HG02798 (cell line): ENCODE results near the gene ERCC1.
"Not testable (repeated sequence)": the region's sequence is repeated elsewhere in the genome, so short reads cannot be mapped to it uniquely, and the experiment has no call there.

Experiments used
- ATAC-seq: cut with Tn5 transposase; IDR thresholded peaks from one replicate; pipeline ENCODE4 v1.9.1; 2021; ENCODE audit warnings: mild to moderate bottlenecking; ENCODE audit not compliant: unreplicated experiment, poor library complexity

Gene ERCC1

GRCh38 chr19:45432543-45432942 is 8.8 kb upstream of the ERCC1 start:
- ATAC-seq: not testable (repeated sequence)

GRCh38 chr19:45431008-45431407 is 7.3 kb upstream of the ERCC1 start:
- not testable (repeated sequence) for ATAC-seq

- ATAC-seq: not testable (repeated sequence)
These were observed 6.2 kb upstream of the ERCC1 start for GRCh38 chr19:45429896-45430295.

- no peak for ATAC-seq
These were observed 4.9 kb upstream of the ERCC1 start for GRCh38 chr19:45428384-45429231.

- ATAC-seq: no peak
These were observed 708 bp upstream of the ERCC1 start for GRCh38 chr19:45424191-45425058.

- ATAC-seq: no peak
These were observed 606 bp downstream of the ERCC1 start for GRCh38 chr19:45423033-45423588.

- ATAC-seq: no peak
These were observed 1.7 kb downstream of the ERCC1 start for GRCh38 chr19:45421947-45422498.

- no peak for ATAC-seq
These were observed 2.8 kb downstream of the ERCC1 start for GRCh38 chr19:45420871-45421270.

- no peak for ATAC-seq
These were observed 3.4 kb downstream of the ERCC1 start for GRCh38 chr19:45420356-45420755.

- no peak for ATAC-seq
These were observed 3.8 kb downstream of the ERCC1 start for GRCh38 chr19:45419895-45420294.

GRCh38 chr19:45419396-45419795 is 4.3 kb downstream of the ERCC1 start:
- ATAC-seq: peak; percentile 56

- ATAC-seq: no peak
These were observed 4.9 kb downstream of the ERCC1 start for GRCh38 chr19:45418802-45419201.

GRCh38 chr19:45417151-45417550 is 6.6 kb downstream of the ERCC1 start:
- no peak for ATAC-seq

- no peak for ATAC-seq
These were observed 9.2 kb downstream of the ERCC1 start for GRCh38 chr19:45414468-45414867.

- no peak for ATAC-seq
These were observed 10.2 kb downstream of the ERCC1 start for GRCh38 chr19:45413497-45413896.

- not testable (repeated sequence) for ATAC-seq
These were observed 13.4 kb downstream of the ERCC1 start for GRCh38 chr19:45410330-45410729.

- ATAC-seq: no peak
These were observed 14.2 kb downstream of the ERCC1 start for GRCh38 chr19:45409557-45409920.

- no peak for ATAC-seq
These were observed 14.7 kb downstream of the ERCC1 start for GRCh38 chr19:45408830-45409556.

GRCh38 chr19:45408121-45408520 is 15.6 kb downstream of the ERCC1 start:
- ATAC-seq: no peak

- ATAC-seq: not testable (repeated sequence)
These were observed 16.1 kb downstream of the ERCC1 start for GRCh38 chr19:45407585-45407984.
